Measurements from ENCODE around the gene NUP155. TPM values are rescaled to one million over a fixed set of nuclear protein-coding genes. Genes with fewer than 3 reads are reported as not detected.
"Not testable (repeated sequence)": the region's sequence is repeated elsewhere in the genome, so short reads cannot be mapped to it uniquely, and the experiment has no call there.

The NUP155 gene
- total RNA-seq, 2 donors from 2014 or later = 24.1 to 33.7 TPM

GRCh38 chr5:37319037-37319782 is 51.7 kb downstream of the NUP155 start:
- Histone ChIP-seq H3K36me3 (peaks cover 6 to 8% of the 10 kb centered on the region in 2 donors), H3K27ac (no peak overlapping the region), H3K4me1 (replicated peaks) (no peaks in the 10 kb centered on the region), H3K4me3 (no peak overlapping the region), H3K9me3 (no peaks in the 10 kb centered on the region), H3K27me3 (replicated peaks; ENCODE audit: insufficient read depth) (no peaks in the 10 kb centered on the region)
- 91% methylated on average over 3 of the region's 3 CpGs for WGBS
- TF ChIP-seq POLR2A (IDR thresholded peaks at IDR 0.05) (no peak), POLR2AphosphoS5 (IDR thresholded peaks at IDR 0.05) (no peak)
- TF ChIP-seq, protein P1, sequence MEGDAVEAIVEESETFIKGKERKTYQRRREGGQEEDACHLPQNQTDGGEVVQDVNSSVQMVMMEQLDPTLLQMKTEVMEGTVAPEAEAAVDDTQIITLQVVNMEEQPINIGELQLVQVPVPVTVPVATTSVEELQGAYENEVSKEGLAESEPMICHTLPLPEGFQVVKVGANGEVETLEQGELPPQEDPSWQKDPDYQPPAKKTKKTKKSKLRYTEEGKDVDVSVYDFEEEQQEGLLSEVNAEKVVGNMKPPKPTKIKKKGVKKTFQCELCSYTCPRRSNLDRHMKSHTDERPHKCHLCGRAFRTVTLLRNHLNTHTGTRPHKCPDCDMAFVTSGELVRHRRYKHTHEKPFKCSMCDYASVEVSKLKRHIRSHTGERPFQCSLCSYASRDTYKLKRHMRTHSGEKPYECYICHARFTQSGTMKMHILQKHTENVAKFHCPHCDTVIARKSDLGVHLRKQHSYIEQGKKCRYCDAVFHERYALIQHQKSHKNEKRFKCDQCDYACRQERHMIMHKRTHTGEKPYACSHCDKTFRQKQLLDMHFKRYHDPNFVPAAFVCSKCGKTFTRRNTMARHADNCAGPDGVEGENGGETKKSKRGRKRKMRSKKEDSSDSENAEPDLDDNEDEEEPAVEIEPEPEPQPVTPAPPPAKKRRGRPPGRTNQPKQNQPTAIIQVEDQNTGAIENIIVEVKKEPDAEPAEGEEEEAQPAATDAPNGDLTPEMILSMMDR (IDR thresholded peaks at IDR 0.05) = no peak
- intact Hi-C loops (cut with DNase I) = no loop called here
- no peak for DNase-seq (ENCODE audit: low spot score)

GRCh38 chr5:37316027-37316426 is 54.9 kb downstream of the NUP155 start:
- Histone ChIP-seq H3K27ac (no peak overlapping the region), H3K4me1 (replicated peaks) (no peaks in the 10 kb centered on the region), H3K27me3 (replicated peaks; ENCODE audit: insufficient read depth) (no peaks in the 10 kb centered on the region), H3K4me3 (no peak overlapping the region), H3K36me3 (peaks cover 8 to 9% of the 10 kb centered on the region in 2 donors), H3K9me3 (no peaks in the 10 kb centered on the region)
- intact Hi-C loops (cut with DNase I) = no loop called here
- 93% methylated on average over 4 of the region's 4 CpGs for WGBS
- no peak for DNase-seq (ENCODE audit: low spot score)
- no peak for TF ChIP-seq POLR2AphosphoS5 (IDR thresholded peaks at IDR 0.05)
- TF ChIP-seq POLR2A (IDR thresholded peaks at IDR 0.05) = no peak
- TF ChIP-seq, protein P1 (IDR thresholded peaks at IDR 0.05) = no peak

GRCh38 chr5:37310360-37310759 is 60.5 kb downstream of the NUP155 start:
- no peak for DNase-seq (ENCODE audit: low spot score)
- H3K27me3 ChIP-seq (replicated peaks; ENCODE audit: insufficient read depth) = no peaks in the 10 kb centered on the region
- no peaks in the 10 kb centered on the region for H3K9me3 ChIP-seq
- whole genome bisulfite sequencing = 77% methylated on average over 1 of the region's 1 CpG
- H3K4me1 ChIP-seq (replicated peaks) = no peaks in the 10 kb centered on the region
- H3K4me3 ChIP-seq = no peak overlapping the region
- peaks cover 0 to 4% of the 10 kb centered on the region in 2 donors for H3K36me3 ChIP-seq
- intact Hi-C loops (cut with DNase I) = no loop called here
- TF ChIP-seq POLR2AphosphoS5 (IDR thresholded peaks at IDR 0.05) = no peak
- no peak for TF ChIP-seq POLR2A (IDR thresholded peaks at IDR 0.05)
- TF ChIP-seq, protein P1 (IDR thresholded peaks at IDR 0.05) = no peak
- no peak overlapping the region for H3K27ac ChIP-seq

GRCh38 chr5:37308793-37309192 is 62.1 kb downstream of the NUP155 start:
- no peak for TF ChIP-seq POLR2AphosphoS5 (IDR thresholded peaks at IDR 0.05)
- TF ChIP-seq, protein P1 (IDR thresholded peaks at IDR 0.05) = no peak
- no peak for TF ChIP-seq POLR2A (IDR thresholded peaks at IDR 0.05)
- Histone ChIP-seq H3K4me3 (no peak overlapping the region), H3K27me3 (replicated peaks; ENCODE audit: insufficient read depth) (no peaks in the 10 kb centered on the region), H3K4me1 (replicated peaks) (no peaks in the 10 kb centered on the region), H3K9me3 (no peaks in the 10 kb centered on the region), H3K27ac (no peak overlapping the region), H3K36me3 (peaks cover 0 to 7% of the 10 kb centered on the region in 2 donors)
- WGBS = 93% methylated on average over 4 of the region's 4 CpGs
- DNase-seq (ENCODE audit: low spot score) = no peak
- intact Hi-C loops (cut with DNase I) = no loop called here

- H3K27me3 ChIP-seq (replicated peaks; ENCODE audit: insufficient read depth) = no peaks in the 10 kb centered on the region
- 98% methylated on average over 2 of the region's 2 CpGs for WGBS
- intact Hi-C loops (cut with DNase I) = no loop called here
- peaks cover 3 to 7% of the 10 kb centered on the region in 2 donors for H3K36me3 ChIP-seq
- no peak overlapping the region for H3K4me3 ChIP-seq
- H3K9me3 ChIP-seq = no peaks in the 10 kb centered on the region
- DNase-seq (ENCODE audit: low spot score) = no peak
- no peak for TF ChIP-seq POLR2AphosphoS5 (IDR thresholded peaks at IDR 0.05)
- TF ChIP-seq, protein P1 (IDR thresholded peaks at IDR 0.05) = no peak
- TF ChIP-seq POLR2A (IDR thresholded peaks at IDR 0.05) = no peak
- no peak overlapping the region for H3K27ac ChIP-seq
- no peaks in the 10 kb centered on the region for H3K4me1 ChIP-seq (replicated peaks)
Observed at GRCh38 chr5:37304888-37305287, 66.0 kb downstream of the NUP155 start.

GRCh38 chr5:37296313-37296712 is 74.6 kb downstream of the NUP155 start:
- intact Hi-C loops (cut with DNase I); H3K4me3 ChIP-seq; H3K4me1 ChIP-seq (replicated peaks); H3K27me3 ChIP-seq (replicated peaks; ENCODE audit: insufficient read depth); H3K27ac ChIP-seq; H3K9me3 ChIP-seq; DNase-seq (ENCODE audit: low spot score): not testable (repeated sequence)
- 94% methylated on average over 7 of the region's 7 CpGs for WGBS
- peaks cover 0 to 11% of the 10 kb centered on the region in 2 donors for H3K36me3 ChIP-seq

All from prostate gland (tissue), 2 donors.